NCI-H128 (cell line): ENCODE measurements around the gene SETD3.
"Not testable (repeated sequence)": the region's sequence is repeated elsewhere in the genome, so short reads cannot be mapped to it uniquely, and the experiment has no call there.

Source experiments
- DNase-seq: peaks from one replicate; lab custom pipeline; 2025; ENCODE audit not compliant: unreplicated experiment; lab: John Stamatoyannopoulos, UW

Gene SETD3

GRCh38 chr14:99363616-99364290 lies 116.9 kb downstream of the SETD3 start:
- no peak for DNase-seq

DNA sequence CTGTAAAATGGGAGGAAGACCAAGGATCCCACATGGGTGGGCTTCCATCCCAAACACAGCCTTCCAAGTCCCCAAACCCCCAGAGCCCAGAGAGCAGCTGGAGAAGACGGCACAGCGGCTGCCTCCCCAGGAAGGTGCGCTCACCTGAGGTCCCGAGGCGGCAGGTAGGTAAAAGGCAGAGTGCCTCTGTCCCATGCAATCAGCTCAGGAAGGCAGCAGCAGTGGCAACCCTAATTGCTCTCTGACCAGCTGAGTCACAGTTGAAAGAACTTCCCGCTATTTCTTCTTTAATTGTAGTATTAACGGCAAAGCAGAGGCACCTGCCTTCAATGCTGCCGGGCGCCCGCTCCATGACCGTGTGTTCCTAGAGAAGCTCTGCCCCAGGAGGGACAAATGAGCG lies 117.6 kb downstream of the SETD3 start:
- no peak for DNase-seq

GRCh38 chr14:99361596-99362215 lies 119.0 kb downstream of the SETD3 start:
- DNase-seq = no peak

DNA sequence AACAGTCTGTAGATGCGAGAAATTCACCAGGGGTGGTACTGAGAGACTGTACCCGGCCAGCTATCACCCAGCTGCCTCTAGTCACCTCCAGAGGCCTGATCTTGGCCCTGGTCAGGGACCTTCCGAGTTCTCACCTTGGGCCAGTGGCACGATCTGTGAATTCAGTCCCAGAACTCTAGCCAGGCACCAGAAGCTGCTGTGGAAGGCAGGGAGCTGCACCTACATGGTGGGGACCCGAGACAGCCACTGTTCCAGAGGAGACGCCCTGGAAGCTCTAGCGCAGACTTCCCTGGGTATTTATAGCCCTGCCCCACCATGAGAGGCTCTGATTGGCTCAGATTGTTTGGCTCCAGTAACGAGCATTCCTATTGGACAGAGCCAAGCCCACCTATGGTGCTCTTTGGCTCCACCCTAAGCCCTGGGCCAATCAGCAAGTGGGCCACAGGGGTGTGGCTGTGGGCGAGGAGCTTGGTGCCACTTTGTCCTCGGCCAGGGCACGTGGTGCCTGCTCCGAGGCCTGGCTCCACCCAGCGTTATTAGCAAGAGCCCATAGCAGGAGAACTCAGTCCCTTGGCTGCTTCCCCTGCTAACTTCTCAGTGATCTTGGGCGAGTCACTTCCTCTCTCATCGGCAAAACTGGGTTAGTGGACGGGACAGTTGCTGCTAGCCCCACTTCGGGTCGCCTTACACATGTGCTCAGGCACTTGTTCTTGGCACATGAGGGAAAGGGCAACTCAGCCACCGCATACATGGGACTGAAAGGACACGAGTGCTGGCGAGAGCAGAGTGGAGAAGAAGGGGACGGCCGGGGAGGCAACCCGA lies 119.7 kb downstream of the SETD3 start:
- no peak for DNase-seq

DNA sequence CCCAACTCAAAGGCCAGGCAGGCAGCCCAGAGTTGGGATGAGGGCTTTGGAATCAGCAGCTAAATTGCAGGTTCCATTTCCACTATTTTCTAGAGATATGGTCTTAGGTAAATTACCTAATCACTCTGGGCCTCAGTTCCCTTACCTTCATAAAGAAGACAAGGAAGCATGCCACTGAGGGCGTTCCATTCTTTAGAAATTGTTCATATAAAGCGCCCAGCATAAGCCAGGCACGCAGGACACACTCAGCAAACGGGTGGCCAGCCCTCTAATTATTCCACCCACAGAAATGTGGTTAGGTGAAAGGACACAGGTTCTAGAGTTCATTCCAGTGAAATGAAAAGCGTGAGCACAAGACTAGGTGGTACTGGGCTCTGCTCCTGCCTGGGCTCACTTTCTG lies 120.8 kb downstream of the SETD3 start:
- DNase-seq = no peak

- DNase-seq = no peak
These were observed 122.7 kb downstream of the SETD3 start for GRCh38 chr14:99357916-99358390.

GRCh38 chr14:99357151-99357915 lies 123.3 kb downstream of the SETD3 start:
- no peak for DNase-seq

DNA sequence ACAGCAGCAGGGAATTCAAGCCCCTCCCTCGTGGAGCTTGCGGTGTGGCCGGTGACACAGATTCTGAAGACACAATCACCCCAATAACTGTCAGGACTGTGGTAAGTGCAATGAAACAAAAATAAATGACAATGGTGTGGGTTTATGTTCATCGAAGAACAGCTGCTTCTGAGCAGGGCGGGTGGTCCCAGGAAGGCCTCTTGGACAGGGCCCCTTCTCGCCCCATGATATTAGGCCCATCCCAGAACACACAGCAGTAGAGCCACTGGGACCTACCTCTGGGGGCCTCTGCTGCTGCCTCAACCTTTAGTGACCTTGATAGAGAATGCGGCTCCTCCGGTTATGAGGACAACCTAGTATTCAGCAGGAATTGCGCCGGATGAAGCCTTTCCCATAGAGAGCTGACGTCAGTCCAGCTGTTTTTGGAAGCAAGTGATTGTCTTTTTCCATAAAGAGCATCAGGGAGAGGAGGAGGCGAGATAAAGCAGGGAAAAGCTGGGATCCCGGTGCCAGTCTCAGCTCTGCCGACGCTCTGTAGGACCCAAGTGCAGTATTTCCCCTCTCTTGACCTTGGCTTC lies 124.5 kb downstream of the SETD3 start:
- no peak for DNase-seq

GRCh38 chr14:99354166-99354875 lies 126.3 kb downstream of the SETD3 start:
- DNase-seq = no peak

GRCh38 chr14:99352688-99353280 lies 127.9 kb downstream of the SETD3 start:
- no peak for DNase-seq

- no peak for DNase-seq
These were observed 129.3 kb downstream of the SETD3 start for GRCh38 chr14:99351166-99352007.

GRCh38 chr14:99350751-99351150 lies 129.9 kb downstream of the SETD3 start:
- no peak for DNase-seq

- DNase-seq = no peak
These were observed 130.8 kb downstream of the SETD3 start for GRCh38 chr14:99349721-99350495.

DNA sequence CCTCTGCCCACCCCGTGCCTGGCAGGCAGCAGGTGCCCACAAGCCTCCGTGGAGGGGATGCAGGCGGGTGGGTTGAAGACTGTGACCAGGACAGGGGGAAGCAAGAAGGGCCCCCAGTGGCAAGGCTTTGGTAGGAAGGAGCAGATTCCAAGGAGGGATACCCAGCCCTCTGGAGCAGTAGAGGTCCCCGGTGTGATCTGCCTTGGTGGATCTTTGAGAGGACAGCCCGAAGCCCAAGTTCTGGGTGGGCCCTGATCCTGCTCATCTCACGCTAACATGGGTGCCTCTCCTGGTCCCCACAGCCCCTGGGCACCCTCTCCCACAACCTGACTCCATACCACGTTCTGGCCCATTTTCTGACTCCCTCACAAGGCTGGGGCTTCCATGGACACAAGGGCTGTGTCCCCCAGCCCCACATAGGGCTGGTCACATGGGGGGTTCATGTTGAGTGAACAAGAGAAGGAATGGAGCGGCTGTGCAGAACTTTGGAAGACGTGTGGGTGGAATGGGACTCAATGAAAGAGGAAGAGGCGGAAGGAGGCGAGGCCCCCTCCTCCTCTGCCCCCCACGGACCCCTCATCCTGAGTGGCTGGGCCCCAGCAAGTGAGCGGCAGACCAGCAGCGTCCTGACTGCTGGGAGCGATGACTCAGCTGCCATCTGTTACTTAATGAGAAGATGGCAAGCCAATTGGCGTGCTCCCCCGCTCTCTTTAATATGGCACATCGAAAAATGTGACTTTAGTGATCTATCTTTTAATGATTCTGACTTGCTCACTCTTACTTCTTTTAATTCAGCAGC lies 131.6 kb downstream of the SETD3 start:
- DNase-seq = no peak

DNA sequence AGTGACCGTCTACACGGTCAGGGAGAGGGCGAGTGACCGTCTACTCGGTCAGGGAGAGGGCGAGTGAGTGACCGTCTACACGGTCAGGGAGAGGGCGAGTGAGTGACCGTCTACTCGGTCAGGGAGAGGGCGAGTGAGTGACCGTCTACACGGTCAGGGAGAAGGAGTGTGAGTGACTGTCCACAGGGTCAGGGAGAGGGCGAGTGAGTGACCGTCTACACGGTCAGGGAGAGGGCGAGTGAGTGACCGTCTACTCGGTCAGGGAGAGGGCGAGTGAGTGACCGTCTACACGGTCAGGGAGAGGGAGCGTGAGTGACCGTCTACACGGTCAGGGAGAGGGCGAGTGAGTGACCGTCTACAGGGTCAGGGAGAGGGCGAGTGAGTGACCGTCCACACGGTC lies 132.4 kb downstream of the SETD3 start:
- DNase-seq = not testable (repeated sequence)
